Fibroblast of mammary gland (primary cell): ENCODE data around the gene CBY1.

Experiments
- DNase-seq: peaks from one replicate; pipeline ENCODE4 v3.0.0-alpha.2; 2010; ENCODE audit warnings: low read depth
- H3K4me3 ChIP-seq: 2 replicates; pipeline ENCODE4 v1.5.1; 2011; ENCODE audit warnings: low read depth, mild to moderate bottlenecking, low read length, moderate library complexity; ENCODE audit not compliant: control insufficient read depth
- CTCF ChIP-seq: conservative IDR thresholded peaks from 2 replicates; pipeline ENCODE4 v1.5.1; 2011; ENCODE audit warnings: low read depth, low read length, inconsistent platforms; ENCODE audit not compliant: control insufficient read depth, insufficient read depth

The CBY1 gene

GRCh38 chr22:38649841-38650522 is 6.5 kb upstream of the CBY1 start:
- DNase-seq = no peak
- no peak for TF ChIP-seq CTCF
- H3K4me3 ChIP-seq = no peak overlapping the region

- no peak for DNase-seq
- TF ChIP-seq CTCF = no peak
- no peak overlapping the region for H3K4me3 ChIP-seq
Observed at GRCh38 chr22:38652859-38653258, 3.6 kb upstream of the CBY1 start.

- no peak for TF ChIP-seq CTCF
- peak; percentile 5 for DNase-seq
- H3K4me3 ChIP-seq = no peak overlapping the region
Observed at GRCh38 chr22:38653741-38654140, 2.7 kb upstream of the CBY1 start.

- TF ChIP-seq CTCF = no peak
- H3K4me3 ChIP-seq = peak overlapping the region; percentile 91
- DNase-seq = peak; percentile 12
Observed at GRCh38 chr22:38655519-38656255, 751 bp upstream of the CBY1 start.

GRCh38 chr22:38657045-38657909 is 839 bp downstream of the CBY1 start:
- no peak for TF ChIP-seq CTCF
- H3K4me3 ChIP-seq = peak overlapping the region; percentile 91
- DNase-seq = peak; percentile 6

- no peak overlapping the region for H3K4me3 ChIP-seq
- no peak for TF ChIP-seq CTCF
- no peak for DNase-seq
Observed at GRCh38 chr22:38674888-38675287, 18.4 kb downstream of the CBY1 start.
